NCI-H226 (cell line): Measurements from ENCODE around the gene IHH.
A peak's percentile ranks its signal among the peaks of the same experiment; 100 is the strongest.

Experiments used
- DNase-seq: peaks from one replicate; pipeline ENCODE4 v3.0.0-alpha.2; 2015

Gene IHH

GRCh38 chr2:219073413-219074129 lies 12.8 kb upstream of the IHH start:
- DNase-seq: peak; percentile 41

GRCh38 chr2:219072741-219073250 lies 12.1 kb upstream of the IHH start:
- DNase-seq: no peak

GRCh38 chr2:219071131-219071816 lies 10.6 kb upstream of the IHH start:
- DNase-seq: peak; percentile 54

- no peak for DNase-seq
Measured at GRCh38 chr2:219065484-219065883, 4.8 kb upstream of the IHH start.

GRCh38 chr2:219062081-219062480 lies 1.4 kb upstream of the IHH start:
- DNase-seq: no peak

GRCh38 chr2:219059725-219060682 lies 717 bp downstream of the IHH start:
- no peak for DNase-seq

- DNase-seq: no peak
Measured at GRCh38 chr2:219059375-219059724, 1.4 kb downstream of the IHH start.

GRCh38 chr2:219058541-219059374 lies 2.0 kb downstream of the IHH start:
- DNase-seq: peak; percentile 29

- peak; percentile 37 for DNase-seq
Measured at GRCh38 chr2:219057709-219058540, 2.8 kb downstream of the IHH start.

- DNase-seq: no peak
Measured at GRCh38 chr2:219056896-219057708, 3.6 kb downstream of the IHH start.

- no peak for DNase-seq
Measured at GRCh38 chr2:219056176-219056895, 4.4 kb downstream of the IHH start.

GRCh38 chr2:219054956-219055903 lies 5.5 kb downstream of the IHH start:
- DNase-seq: no peak

- no peak for DNase-seq
Measured at GRCh38 chr2:219049282-219049681, 11.4 kb downstream of the IHH start.

- peak; percentile 48 for DNase-seq
Measured at GRCh38 chr2:219045937-219046550, 14.7 kb downstream of the IHH start.

- DNase-seq: no peak
Measured at GRCh38 chr2:219042750-219043149, 18.0 kb downstream of the IHH start.

GRCh38 chr2:219042157-219042556 lies 18.6 kb downstream of the IHH start:
- no peak for DNase-seq

GRCh38 chr2:219041252-219041651 lies 19.5 kb downstream of the IHH start, which contains the start of gene CFAP65:
CFAP65 (minus strand) TSS chr2:219041516; CDS start chr2:219039048, 2,468 bp downstream.
- DNase-seq: no peak

- no peak for DNase-seq
Measured at GRCh38 chr2:219038600-219038999, 22.1 kb downstream of the IHH start.
